GM18502 (cell line): Measurements from ENCODE around the gene EIF4E1B.

Experiments used
- ATAC-seq: cut with Tn5 transposase; IDR thresholded peaks from one replicate; pipeline ENCODE4 v1.9.1; 2021; ENCODE audit warnings: mild to moderate bottlenecking; ENCODE audit not compliant: unreplicated experiment, poor library complexity

Gene EIF4E1B

DNA sequence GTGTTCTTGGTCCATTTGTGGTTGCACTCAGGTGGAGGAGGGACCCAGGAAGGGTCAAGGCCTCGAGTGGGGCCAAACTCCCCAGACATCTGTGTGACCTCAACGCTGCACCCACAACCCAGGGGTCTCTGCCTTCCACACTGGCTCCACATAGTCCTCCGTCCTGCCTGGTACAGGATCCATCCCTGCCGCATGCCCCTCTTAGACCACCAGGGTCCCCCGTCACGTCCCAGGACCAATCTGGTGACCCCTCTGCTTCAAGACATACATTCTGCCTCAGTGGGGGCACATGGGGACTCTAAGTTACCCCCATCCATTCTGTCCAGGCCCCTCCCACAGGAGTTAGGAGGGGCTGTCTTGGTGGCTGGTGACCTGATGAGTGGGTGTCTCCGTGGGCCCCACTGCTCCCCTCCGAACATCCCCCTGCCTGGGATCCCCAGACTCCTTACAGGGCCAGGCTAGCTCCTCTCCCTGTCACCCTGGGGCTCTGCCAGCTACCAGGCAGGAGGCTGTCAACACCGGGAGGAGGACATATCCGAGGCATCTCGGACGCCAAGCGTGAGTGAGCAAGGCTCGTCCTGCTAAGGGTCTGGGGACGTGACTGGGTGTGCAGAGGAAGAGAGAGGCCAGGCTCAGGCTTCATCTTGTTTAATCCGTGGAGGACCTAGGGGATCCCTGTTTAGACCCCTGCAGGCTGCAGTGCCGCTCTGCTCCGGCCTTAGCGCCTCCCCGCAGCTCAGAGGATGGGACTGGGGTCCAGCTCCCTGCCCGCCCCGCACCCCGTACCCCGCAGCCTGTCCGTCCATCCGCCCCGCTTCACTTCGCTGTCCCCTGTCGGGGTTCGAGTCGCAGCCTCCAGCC is 49.1 kb downstream of the EIF4E1B start:
- no peak for ATAC-seq

DNA sequence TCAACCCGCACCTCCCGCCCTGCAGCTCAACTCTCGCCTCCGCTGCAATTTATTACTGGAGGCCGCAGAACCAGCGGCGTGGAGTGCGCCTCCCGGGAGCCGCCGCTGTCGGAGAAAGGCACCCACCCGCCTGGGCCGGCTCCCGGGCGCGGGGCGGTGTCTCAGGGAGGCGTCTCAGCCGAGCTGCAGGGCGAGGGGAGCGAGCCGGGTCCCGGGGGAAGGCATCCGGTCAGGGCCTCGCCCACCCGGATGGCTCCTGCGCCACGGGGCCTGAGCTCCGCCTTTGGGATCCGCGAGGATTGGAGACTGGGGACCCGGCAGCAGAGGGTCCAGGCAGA is 49.7 kb downstream of the EIF4E1B start:
- no peak for ATAC-seq

DNA sequence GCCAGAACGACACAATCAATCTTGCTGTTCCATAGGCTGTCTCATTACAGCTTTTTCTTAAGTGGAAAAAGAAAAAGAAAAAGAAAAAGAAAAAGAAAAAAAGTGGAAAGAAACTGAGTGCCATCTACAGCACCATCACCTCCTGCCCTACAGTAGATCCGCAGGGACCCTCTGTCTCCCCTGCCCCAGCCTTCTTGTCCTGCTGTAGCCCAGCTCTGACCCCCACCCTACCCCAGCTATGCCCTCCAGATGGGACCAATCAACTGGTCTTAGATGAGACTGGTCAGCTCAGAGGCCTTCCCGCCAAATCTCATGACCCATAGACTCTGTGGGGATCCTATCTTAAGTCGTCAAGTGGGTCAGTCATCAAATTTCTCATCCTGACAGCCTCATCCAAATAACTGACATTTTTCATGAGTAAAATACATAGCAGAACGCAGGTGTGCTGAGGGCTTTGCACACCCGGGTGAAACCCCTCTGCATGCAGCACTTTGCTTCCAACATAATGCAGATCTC is 51.6 kb downstream of the EIF4E1B start:
- no peak for ATAC-seq

DNA sequence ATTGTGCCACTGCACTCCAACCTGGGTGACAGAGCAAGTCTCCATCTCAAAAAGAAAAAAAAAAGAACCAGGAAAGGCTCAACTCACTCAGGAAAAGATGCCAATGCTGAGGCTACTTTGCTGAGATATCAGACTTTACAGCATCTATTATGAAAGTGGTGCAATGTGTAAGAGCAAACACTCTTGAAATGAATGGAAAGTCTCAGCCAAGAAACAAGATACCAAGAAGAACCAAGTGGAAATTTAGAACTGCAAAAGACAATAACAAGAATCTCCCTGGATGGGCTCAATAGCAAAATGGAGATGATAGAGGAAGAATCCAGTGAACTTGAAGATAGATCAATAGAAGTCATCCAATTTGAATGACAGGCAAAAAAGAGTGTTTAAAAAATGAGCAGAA is 54.5 kb downstream of the EIF4E1B start:
- no peak for ATAC-seq

DNA sequence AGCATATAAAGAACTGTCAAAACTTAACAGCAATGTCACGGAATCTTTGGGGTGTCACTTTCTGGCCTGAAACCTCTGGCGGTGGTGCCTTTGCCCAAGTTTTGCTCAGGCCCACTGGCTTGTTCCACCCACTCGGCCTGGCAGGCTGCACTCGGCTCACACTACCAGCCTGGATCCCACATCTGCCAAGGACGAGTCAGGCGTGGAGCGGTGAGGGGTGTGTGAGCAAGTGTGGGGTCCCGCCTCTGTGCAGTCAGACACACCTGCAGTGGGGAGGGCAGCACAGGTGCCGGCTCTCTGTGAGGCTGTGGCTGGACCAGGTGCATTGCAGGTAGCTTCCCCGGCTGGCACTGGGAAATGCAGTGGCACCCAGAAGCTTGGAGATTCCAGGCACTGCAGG is 56.8 kb downstream of the EIF4E1B start:
- no peak for ATAC-seq

DNA sequence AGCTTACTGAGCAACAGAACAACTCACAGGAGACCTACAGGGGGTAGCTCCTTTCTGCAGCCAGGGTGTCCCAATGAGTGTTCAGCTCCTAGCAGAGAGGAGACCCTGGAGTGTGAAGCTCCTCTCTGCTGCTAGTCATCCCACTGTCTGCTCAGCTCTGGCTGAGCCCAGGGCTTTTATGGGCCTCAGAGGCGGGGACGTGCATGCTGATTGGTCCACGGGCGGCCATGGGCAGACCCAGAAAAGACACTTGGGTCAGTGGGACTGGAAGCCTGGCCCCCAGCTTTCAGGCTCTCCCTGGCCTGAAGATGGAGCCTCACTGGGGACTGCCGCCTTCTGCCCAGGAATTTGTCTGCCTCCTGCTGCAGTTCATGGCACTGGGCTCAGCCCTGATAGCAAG is 57.4 kb downstream of the EIF4E1B start:
- ATAC-seq = no peak

DNA sequence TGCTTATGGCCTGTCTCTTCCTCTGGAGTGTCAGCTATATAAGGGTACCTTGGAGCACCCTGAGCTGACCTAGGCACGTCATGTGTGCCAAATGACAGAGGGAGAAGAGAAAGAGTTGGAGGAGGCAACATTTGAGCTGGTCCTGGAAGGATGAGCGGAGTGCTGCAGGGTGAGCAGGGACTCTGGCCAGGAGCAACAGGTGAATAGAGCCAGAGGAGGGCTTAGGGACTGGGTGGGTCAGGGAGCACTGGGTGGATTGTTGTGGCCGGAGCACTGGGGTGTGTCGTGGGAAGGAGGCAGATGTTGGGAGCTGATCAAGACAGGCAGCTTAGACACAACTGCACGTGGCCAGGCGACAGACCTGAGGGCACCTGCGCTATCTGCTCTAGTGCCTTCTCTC is 60.4 kb downstream of the EIF4E1B start:
- ATAC-seq = no peak

DNA sequence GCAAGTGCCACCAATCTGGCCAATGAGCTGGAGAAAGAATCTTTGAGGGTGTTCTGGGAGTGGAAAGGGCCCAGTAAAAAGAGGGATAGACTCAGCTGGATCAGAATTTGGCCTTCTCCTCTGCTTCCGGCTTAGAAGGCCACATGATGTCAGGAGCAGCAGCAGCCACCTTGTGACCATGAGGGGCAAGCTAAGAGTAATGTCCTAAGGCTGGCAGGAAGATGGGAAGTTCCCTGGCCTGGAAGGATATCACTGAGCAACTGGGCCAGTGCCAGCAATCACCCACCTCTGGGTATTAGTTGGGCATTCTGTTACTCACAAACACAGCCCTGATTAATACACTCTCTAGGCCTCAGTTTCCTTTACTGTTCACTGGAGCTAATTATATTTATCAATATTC is 61.0 kb downstream of the EIF4E1B start:
- ATAC-seq = no peak

DNA sequence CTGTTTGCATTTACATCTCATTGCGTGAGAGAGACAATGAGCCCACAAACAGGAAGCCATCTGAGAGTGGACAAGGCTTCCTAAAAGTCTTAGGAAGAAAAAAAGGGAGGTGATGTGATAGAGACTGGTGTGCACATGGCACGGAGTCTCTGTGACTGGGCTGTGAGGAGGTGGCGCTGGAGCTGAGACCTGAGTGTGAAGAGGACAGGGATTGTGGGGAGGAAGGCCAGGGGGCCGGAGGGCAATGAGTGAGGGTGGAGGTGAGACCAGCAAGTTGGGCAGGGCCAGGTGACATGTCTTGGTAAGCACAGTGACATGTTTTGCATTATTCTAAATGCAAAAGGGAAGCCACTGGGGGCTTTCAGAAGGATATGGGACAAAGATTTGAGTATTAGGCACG is 61.9 kb downstream of the EIF4E1B start:
- no peak for ATAC-seq

DNA sequence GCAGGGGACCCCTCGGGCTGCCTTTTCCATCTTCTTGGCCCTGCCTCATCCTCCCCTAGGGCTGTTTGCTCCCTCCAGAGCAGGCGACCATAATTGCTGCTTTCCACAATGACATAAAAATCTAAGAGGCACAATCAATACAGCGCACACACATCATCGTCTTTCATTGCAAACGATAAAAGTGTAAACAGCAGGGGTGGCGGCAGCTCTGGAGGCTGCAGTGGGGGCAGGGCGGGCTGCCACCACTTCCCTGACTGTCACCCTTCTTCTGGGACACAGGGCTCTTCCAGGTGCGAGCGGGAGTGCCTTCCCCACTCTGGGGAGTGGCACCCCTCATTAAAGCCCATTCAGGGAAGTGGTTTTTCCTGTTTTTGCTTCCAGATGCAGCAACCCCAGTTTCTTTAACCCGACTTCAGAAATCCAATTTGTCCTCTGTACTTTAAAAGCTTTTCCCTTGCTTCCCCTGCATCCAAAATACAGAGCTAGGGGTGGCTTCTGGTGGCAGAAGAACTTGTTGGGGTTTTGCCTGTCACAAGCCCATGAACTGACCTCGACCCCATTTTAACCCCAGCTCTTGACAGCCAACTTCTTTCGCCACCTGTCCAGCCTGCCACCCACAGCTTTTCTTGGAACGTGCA is 62.5 kb downstream of the EIF4E1B start:
- no peak for ATAC-seq

DNA sequence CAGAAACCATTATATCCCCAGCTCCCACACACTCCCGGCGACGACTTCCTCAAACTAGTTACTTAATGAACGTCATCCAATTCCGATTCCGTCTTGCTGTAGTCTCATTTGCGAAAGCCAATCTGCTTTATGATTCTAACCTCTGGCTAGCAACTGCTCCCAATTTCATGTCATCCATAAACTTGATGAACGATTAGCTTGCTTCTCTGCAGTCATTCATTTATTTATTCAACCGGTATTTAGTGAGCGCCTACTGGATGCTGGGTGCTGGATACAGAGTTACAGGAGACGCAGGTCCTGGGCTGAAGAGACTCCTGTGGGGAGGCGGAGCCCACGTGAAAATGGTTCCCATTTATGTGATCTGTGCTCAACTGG is 63.0 kb downstream of the EIF4E1B start:
- no peak for ATAC-seq

DNA sequence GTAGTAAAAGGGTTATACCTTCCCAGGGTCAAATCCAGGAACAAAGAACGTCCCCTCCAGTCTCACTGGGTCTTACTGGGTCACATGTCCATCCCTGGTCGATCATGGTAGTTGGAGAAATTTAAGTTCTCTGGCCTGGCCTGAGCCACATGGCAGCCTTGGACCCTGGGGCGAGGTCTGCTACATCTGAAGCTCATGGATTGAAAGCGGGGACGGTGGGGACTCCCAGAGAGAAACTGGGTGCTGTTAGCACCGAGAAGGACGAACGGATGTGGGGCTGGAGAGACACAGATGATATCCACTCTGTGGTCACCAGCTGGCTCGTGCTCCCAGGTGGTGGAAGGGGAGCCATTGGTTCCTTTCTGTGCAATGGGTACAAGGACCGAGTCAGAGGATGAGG is 63.7 kb downstream of the EIF4E1B start:
- ATAC-seq = no peak

DNA sequence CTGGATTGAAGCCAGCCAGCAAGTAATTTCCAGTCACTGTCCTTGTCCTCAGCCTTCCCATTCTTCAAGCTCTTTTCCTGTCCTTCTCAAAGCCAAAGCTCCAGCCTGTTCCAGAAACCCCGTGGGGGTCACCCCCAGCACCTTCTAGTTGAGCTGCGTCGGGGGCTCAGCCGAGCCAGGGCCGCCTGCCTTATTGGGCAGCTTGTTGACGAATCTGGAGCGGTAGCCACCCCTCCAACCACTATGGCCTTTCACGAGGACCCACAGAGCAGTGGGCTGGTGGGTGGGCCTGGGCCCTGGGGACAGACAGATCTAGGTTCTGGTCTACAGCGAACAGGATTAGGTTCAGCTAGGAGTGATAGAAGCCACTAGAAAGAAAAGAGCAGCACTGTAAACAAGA is 64.2 kb downstream of the EIF4E1B start:
- ATAC-seq = no peak

DNA sequence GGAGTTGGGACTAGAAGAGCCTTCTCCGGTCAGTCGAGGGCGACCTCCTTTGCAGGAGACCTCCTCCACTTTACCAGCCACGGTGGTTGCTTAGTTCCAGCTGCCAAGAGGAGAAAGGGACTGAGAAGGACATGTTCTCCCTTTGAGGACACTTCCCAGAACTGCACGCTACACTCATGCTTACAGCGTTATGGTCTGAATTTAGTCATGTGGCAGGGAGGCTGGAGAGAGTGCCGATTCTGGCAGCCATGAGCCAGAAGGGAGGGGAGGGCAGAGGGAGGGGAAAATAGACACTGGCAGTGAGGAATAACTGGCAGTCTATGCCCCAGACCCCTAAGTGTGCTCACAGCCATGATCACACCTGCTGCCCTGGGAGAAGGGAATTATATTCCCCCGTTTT is 64.6 kb downstream of the EIF4E1B start:
- no peak for ATAC-seq
